BE2C (cell line): ENCODE results near the gene BIRC5.

Source experiments
- DNase-seq: peaks from one replicate; pipeline ENCODE4 v3.0.0-alpha.2; 2020
- H3K27me3 ChIP-seq: fragments of 250-450 bp; sonication (Bioruptor Pico); 2 replicates; pipeline ENCODE4 v1.5.1; 2020; ENCODE audit warnings: mild to moderate bottlenecking
- H3K36me3 ChIP-seq: fragments of 250-450 bp; sonication (Bioruptor Pico); 2 replicates; pipeline ENCODE4 v1.5.1; 2020; ENCODE audit warnings: mild to moderate bottlenecking
- H3K4me1 ChIP-seq: fragments of 250-450 bp; sonication (Bioruptor Pico); 2 replicates; pipeline ENCODE4 v1.5.1; 2020
- H3K4me3 ChIP-seq: 2 replicates; pipeline ENCODE4 v1.5.1; 2011; ENCODE audit warnings: low read depth, low read length
- H3K9me3 ChIP-seq: fragments of 250-450 bp; sonication (Bioruptor Pico); 2 replicates; pipeline ENCODE4 v1.5.1; 2020
- CTCF ChIP-seq: IDR thresholded peaks from 2 replicates; pipeline ENCODE4 v1.5.1; 2012; ENCODE audit warnings: mild to moderate bottlenecking, low read depth, low read length

Gene BIRC5

GRCh38 chr17:78182504-78182903 lies 31.5 kb upstream of the BIRC5 start:
- DNase-seq: no peak
- H3K4me1 ChIP-seq: no peaks in the 10 kb centered on the region
- H3K9me3 ChIP-seq: no peaks in the 10 kb centered on the region
- H3K4me3 ChIP-seq: no peak overlapping the region
- no peak for TF ChIP-seq CTCF
- H3K27me3 ChIP-seq: no peaks in the 10 kb centered on the region
- peaks cover 37% of the 10 kb centered on the region for H3K36me3 ChIP-seq

GRCh38 chr17:78183916-78184315 lies 30.1 kb upstream of the BIRC5 start:
- no peak for TF ChIP-seq CTCF
- Histone ChIP-seq H3K27me3 (no peaks in the 10 kb centered on the region), H3K9me3 (no peaks in the 10 kb centered on the region), H3K4me3 (no peak overlapping the region), H3K4me1 (no peaks in the 10 kb centered on the region), H3K36me3 (peaks cover 30% of the 10 kb centered on the region)
- DNase-seq: no peak

- Histone ChIP-seq H3K4me3 (no peak overlapping the region), H3K4me1 (no peaks in the 10 kb centered on the region), H3K27me3 (no peaks in the 10 kb centered on the region), H3K9me3 (no peaks in the 10 kb centered on the region), H3K36me3 (peaks cover 26% of the 10 kb centered on the region)
- TF ChIP-seq CTCF: no peak
- no peak for DNase-seq
Measured at GRCh38 chr17:78184351-78184750, 29.7 kb upstream of the BIRC5 start.

- H3K27me3 ChIP-seq: no peaks in the 10 kb centered on the region
- no peaks in the 10 kb centered on the region for H3K9me3 ChIP-seq
- H3K36me3 ChIP-seq: peaks cover 20% of the 10 kb centered on the region
- no peak for TF ChIP-seq CTCF
- DNase-seq: no peak
- H3K4me1 ChIP-seq: no peaks in the 10 kb centered on the region
- H3K4me3 ChIP-seq: no peak overlapping the region
Measured at GRCh38 chr17:78184868-78185267, 29.2 kb upstream of the BIRC5 start.

GRCh38 chr17:78185981-78186691 lies 27.9 kb upstream of the BIRC5 start:
- TF ChIP-seq CTCF: no peak
- DNase-seq: no peak
- peak overlapping the region; percentile 74 for H3K4me3 ChIP-seq

GRCh38 chr17:78186692-78187595 lies 27.1 kb upstream of the BIRC5 start, which contains the start of the genes AFMID and TK1:
TSS of gene AFMID (plus strand) at chr17:78187362. CDS start at chr17:78187371, 9 bp downstream.
TSS of gene TK1 (minus strand) at chr17:78187052. CDS start at chr17:78186994, 58 bp downstream.
- Histone ChIP-seq H3K27me3 (no peaks in the 10 kb centered on the region), H3K4me1 (no peaks in the 10 kb centered on the region), H3K9me3 (no peaks in the 10 kb centered on the region), H3K4me3 (peak within 1 kb of the TSS; percentile 74), H3K36me3 (peaks cover 16% of the 10 kb centered on the region)
- TF ChIP-seq CTCF: peak; percentile 70
- peak; percentile 99 for DNase-seq

More at GRCh38 chr17:78185981-78186691, 27.9 kb upstream of the BIRC5 start:
- Histone ChIP-seq H3K27me3 (no peaks in the 10 kb centered on the region), H3K4me1 (no peaks in the 10 kb centered on the region), H3K9me3 (no peaks in the 10 kb centered on the region), H3K36me3 (peaks cover 14% of the 10 kb centered on the region)
